SK-N-SH treated with all-trans-retinoic acid at 6 μM for 48 hours (cell line): ENCODE data around the gene SMPDL3A.

ENCODE experiments used
- ATAC-seq: fragments of 200-7000 bp; cut with Tn5 transposase; 3 replicates; pipeline ENCODE4 v1.9.1; 2020; ENCODE audit warnings: mild to moderate bottlenecking, moderate library complexity
- ARNTL ChIP-seq: fragments of 450-650 bp; formaldehyde crosslinking; IDR thresholded peaks from 2 replicates; pipeline ENCODE4 v1.5.0; 2020; ENCODE audit warnings: low read depth, mild to moderate bottlenecking, moderate library complexity, borderline replicate concordance
- BACH2 ChIP-seq: fragments of 250-450 bp; sonication (Bioruptor Pico); IDR thresholded peaks from 2 replicates; pipeline ENCODE4 v1.9.0; 2021; ENCODE audit warnings: mild to moderate bottlenecking, borderline replicate concordance
- CSDC2 ChIP-seq: fragments of 250-450 bp; sonication (Bioruptor Pico); IDR thresholded peaks from 2 replicates; pipeline ENCODE4 v1.5.0; 2020; ENCODE audit warnings: mild to moderate bottlenecking, moderate library complexity
- ESRRG ChIP-seq: fragments of 250-450 bp; sonication (Bioruptor Pico); IDR thresholded peaks from 2 replicates; pipeline ENCODE4 v1.6.1; 2021; ENCODE audit warnings: mild to moderate bottlenecking
- GLIS3 ChIP-seq: fragments of 250-450 bp; sonication (Bioruptor Pico); IDR thresholded peaks from 2 replicates; pipeline ENCODE4 v1.5.0; 2020; ENCODE audit warnings: mild to moderate bottlenecking, moderate library complexity
- OSR1 ChIP-seq: fragments of 250-450 bp; sonication (Bioruptor Pico); IDR thresholded peaks from 2 replicates; pipeline ENCODE4 v1.8.0; 2022; ENCODE audit warnings: moderate library complexity, mild to moderate bottlenecking, inconsistent platforms
- PPARA ChIP-seq: fragments of 250-450 bp; sonication (Bioruptor Pico); IDR thresholded peaks from 2 replicates; pipeline ENCODE4 v1.5.0; 2020; ENCODE audit warnings: mild to moderate bottlenecking, borderline replicate concordance
- RARB ChIP-seq: fragments of 250-450 bp; sonication (Bioruptor Pico); IDR thresholded peaks from 2 replicates; pipeline ENCODE4 v1.8.0; 2021; ENCODE audit warnings: mild to moderate bottlenecking, moderate library complexity
- SNAI2 ChIP-seq: fragments of 250-450 bp; sonication (Bioruptor Pico); IDR thresholded peaks from 2 replicates; pipeline ENCODE4 v1.5.0; 2020; ENCODE audit warnings: mild to moderate bottlenecking, moderate library complexity
- TCF4 ChIP-seq: fragments of 250-450 bp; sonication (Bioruptor Pico); IDR thresholded peaks from 2 replicates; pipeline ENCODE4 v1.8.0; 2021; ENCODE audit warnings: mild to moderate bottlenecking, moderate library complexity, borderline replicate concordance
- ZC3H10 ChIP-seq: fragments of 250-450 bp; sonication (Bioruptor Pico); IDR thresholded peaks from 2 replicates; pipeline ENCODE4 v1.5.1; 2021; ENCODE audit warnings: mild to moderate bottlenecking, moderate library complexity
- ZFP3 ChIP-seq: fragments of 250-450 bp; sonication (Bioruptor Pico); IDR thresholded peaks from 2 replicates; pipeline ENCODE4 v1.5.0; 2020; ENCODE audit warnings: mild to moderate bottlenecking, moderate library complexity
- ZFP30 ChIP-seq: fragments of 450-650 bp; formaldehyde crosslinking; IDR thresholded peaks from 2 replicates; pipeline ENCODE4 v1.5.0; 2022; ENCODE audit warnings: mild to moderate bottlenecking, moderate library complexity
- ZNF565 ChIP-seq: fragments of 450-650 bp; formaldehyde crosslinking; conservative IDR thresholded peaks from 2 replicates; pipeline ENCODE4 v1.5.0; 2020; ENCODE audit warnings: low read depth, mild to moderate bottlenecking, moderate library complexity
- ZNF70 ChIP-seq: fragments of 450-650 bp; formaldehyde crosslinking; IDR thresholded peaks from 2 replicates; pipeline ENCODE4 v1.5.0; 2020; ENCODE audit warnings: mild to moderate bottlenecking, moderate library complexity
- TF ChIP-seq, protein P1 (sequence below): fragments of 250-450 bp; sonication (Bioruptor Pico); IDR thresholded peaks from 2 replicates; pipeline ENCODE4 v1.5.0; 2020; ENCODE audit warnings: mild to moderate bottlenecking, moderate library complexity
- TF ChIP-seq, protein P2 (sequence below): fragments of 250-450 bp; sonication (Bioruptor Pico); IDR thresholded peaks from 2 replicates; pipeline ENCODE4 v1.5.1; 2020; ENCODE audit warnings: low read depth, mild to moderate bottlenecking, moderate library complexity
- TF ChIP-seq, protein P3 (sequence below): fragments of 250-450 bp; sonication (Bioruptor Pico); IDR thresholded peaks from 2 replicates; pipeline ENCODE4 v1.8.0; 2021; ENCODE audit warnings: low read depth, mild to moderate bottlenecking, moderate library complexity, borderline replicate concordance
- TF ChIP-seq, protein P4 (sequence below): fragments of 250-450 bp; sonication (Bioruptor Pico); IDR thresholded peaks from 2 replicates; pipeline ENCODE4 v1.5.1; 2021; ENCODE audit warnings: mild to moderate bottlenecking, moderate library complexity
- TF ChIP-seq, protein P5 (sequence below): fragments of 250-450 bp; sonication (Bioruptor Pico); IDR thresholded peaks from 2 replicates; pipeline ENCODE4 v1.8.0; 2020; ENCODE audit warnings: mild to moderate bottlenecking, moderate library complexity, borderline replicate concordance

SMPDL3A gene

DNA sequence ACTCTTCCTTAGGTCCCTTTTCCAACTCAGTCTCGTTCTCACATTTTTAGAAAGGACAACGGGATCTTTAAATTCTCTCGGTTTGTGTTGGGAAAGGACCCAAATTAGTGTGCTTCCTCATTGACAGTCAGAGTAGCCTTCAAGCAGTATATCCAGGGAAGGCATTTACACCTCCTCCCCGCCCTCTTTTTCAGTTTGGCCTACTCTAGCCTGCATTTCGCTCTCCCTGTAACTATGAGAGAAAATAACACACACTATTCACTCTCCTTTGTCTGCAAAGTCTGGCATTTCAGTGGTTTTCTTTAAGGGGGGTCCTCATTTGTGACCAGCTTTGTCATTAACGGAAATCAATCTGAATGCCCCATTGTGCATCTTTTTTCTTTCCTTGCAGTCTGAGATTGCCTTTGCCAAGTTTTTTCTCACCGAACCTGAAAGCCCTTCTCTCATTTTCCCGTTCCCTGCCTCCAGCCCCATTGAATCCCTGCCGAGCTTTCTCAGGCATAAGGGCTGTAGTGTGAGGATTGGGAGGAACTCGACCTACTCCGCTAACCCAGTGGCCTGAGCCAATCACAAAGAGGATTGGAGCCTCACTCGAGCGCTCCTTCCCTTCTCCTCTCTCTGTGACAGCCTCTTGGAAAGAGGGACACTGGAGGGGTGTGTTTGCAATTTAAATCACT lies 9.9 kb upstream of the SMPDL3A start:
- ATAC-seq, result no peak
- TF ChIP-seq ZFP3 (CRISPR knock-in tag), result no peak
- TF ChIP-seq ZNF70 (CRISPR knock-in tag), result no peak
- TF ChIP-seq ARNTL (CRISPR knock-in tag), result no peak
- TF ChIP-seq PPARA (CRISPR knock-in tag), result no peak
- no peak for TF ChIP-seq TCF4 (CRISPR knock-in tag)
- TF ChIP-seq ESRRG, result no peak
- TF ChIP-seq CSDC2 (CRISPR knock-in tag), result no peak
- TF ChIP-seq, protein P1, sequence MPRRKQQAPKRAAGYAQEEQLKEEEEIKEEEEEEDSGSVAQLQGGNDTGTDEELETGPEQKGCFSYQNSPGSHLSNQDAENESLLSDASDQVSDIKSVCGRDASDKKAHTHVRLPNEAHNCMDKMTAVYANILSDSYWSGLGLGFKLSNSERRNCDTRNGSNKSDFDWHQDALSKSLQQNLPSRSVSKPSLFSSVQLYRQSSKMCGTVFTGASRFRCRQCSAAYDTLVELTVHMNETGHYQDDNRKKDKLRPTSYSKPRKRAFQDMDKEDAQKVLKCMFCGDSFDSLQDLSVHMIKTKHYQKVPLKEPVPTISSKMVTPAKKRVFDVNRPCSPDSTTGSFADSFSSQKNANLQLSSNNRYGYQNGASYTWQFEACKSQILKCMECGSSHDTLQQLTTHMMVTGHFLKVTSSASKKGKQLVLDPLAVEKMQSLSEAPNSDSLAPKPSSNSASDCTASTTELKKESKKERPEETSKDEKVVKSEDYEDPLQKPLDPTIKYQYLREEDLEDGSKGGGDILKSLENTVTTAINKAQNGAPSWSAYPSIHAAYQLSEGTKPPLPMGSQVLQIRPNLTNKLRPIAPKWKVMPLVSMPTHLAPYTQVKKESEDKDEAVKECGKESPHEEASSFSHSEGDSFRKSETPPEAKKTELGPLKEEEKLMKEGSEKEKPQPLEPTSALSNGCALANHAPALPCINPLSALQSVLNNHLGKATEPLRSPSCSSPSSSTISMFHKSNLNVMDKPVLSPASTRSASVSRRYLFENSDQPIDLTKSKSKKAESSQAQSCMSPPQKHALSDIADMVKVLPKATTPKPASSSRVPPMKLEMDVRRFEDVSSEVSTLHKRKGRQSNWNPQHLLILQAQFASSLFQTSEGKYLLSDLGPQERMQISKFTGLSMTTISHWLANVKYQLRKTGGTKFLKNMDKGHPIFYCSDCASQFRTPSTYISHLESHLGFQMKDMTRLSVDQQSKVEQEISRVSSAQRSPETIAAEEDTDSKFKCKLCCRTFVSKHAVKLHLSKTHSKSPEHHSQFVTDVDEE (CRISPR knock-in tag), result no peak
- TF ChIP-seq BACH2 (CRISPR knock-in tag), result no peak
- TF ChIP-seq ZC3H10, result no peak
- TF ChIP-seq, protein P2, sequence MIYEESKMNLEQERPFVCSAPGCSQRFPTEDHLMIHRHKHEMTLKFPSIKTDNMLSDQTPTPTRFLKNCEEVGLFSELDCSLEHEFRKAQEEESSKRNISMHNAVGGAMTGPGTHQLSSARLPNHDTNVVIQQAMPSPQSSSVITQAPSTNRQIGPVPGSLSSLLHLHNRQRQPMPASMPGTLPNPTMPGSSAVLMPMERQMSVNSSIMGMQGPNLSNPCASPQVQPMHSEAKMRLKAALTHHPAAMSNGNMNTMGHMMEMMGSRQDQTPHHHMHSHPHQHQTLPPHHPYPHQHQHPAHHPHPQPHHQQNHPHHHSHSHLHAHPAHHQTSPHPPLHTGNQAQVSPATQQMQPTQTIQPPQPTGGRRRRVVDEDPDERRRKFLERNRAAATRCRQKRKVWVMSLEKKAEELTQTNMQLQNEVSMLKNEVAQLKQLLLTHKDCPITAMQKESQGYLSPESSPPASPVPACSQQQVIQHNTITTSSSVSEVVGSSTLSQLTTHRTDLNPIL (CRISPR knock-in tag), result no peak
- no peak for TF ChIP-seq ZNF565 (CRISPR knock-in tag)
- TF ChIP-seq, protein P3, sequence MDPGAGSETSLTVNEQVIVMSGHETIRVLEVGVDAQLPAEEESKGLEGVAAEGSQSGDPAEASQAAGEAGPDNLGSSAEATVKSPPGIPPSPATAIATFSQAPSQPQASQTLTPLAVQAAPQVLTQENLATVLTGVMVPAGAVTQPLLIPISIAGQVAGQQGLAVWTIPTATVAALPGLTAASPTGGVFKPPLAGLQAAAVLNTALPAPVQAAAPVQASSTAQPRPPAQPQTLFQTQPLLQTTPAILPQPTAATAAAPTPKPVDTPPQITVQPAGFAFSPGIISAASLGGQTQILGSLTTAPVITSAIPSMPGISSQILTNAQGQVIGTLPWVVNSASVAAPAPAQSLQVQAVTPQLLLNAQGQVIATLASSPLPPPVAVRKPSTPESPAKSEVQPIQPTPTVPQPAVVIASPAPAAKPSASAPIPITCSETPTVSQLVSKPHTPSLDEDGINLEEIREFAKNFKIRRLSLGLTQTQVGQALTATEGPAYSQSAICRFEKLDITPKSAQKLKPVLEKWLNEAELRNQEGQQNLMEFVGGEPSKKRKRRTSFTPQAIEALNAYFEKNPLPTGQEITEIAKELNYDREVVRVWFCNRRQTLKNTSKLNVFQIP (CRISPR knock-in tag), result no peak
- TF ChIP-seq OSR1 (CRISPR knock-in tag), result no peak
- TF ChIP-seq ZFP30 (CRISPR knock-in tag), result no peak
- TF ChIP-seq, protein P4, sequence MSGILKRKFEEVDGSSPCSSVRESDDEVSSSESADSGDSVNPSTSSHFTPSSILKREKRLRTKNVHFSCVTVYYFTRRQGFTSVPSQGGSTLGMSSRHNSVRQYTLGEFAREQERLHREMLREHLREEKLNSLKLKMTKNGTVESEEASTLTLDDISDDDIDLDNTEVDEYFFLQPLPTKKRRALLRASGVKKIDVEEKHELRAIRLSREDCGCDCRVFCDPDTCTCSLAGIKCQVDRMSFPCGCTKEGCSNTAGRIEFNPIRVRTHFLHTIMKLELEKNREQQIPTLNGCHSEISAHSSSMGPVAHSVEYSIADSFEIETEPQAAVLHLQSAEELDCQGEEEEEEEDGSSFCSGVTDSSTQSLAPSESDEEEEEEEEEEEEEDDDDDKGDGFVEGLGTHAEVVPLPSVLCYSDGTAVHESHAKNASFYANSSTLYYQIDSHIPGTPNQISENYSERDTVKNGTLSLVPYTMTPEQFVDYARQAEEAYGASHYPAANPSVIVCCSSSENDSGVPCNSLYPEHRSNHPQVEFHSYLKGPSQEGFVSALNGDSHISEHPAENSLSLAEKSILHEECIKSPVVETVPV (CRISPR knock-in tag), result no peak
- TF ChIP-seq RARB (CRISPR knock-in tag), result no peak
- TF ChIP-seq, protein P5, sequence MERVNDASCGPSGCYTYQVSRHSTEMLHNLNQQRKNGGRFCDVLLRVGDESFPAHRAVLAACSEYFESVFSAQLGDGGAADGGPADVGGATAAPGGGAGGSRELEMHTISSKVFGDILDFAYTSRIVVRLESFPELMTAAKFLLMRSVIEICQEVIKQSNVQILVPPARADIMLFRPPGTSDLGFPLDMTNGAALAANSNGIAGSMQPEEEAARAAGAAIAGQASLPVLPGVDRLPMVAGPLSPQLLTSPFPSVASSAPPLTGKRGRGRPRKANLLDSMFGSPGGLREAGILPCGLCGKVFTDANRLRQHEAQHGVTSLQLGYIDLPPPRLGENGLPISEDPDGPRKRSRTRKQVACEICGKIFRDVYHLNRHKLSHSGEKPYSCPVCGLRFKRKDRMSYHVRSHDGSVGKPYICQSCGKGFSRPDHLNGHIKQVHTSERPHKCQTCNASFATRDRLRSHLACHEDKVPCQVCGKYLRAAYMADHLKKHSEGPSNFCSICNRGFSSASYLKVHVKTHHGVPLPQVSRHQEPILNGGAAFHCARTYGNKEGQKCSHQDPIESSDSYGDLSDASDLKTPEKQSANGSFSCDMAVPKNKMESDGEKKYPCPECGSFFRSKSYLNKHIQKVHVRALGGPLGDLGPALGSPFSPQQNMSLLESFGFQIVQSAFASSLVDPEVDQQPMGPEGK (CRISPR knock-in tag), result no peak

DNA sequence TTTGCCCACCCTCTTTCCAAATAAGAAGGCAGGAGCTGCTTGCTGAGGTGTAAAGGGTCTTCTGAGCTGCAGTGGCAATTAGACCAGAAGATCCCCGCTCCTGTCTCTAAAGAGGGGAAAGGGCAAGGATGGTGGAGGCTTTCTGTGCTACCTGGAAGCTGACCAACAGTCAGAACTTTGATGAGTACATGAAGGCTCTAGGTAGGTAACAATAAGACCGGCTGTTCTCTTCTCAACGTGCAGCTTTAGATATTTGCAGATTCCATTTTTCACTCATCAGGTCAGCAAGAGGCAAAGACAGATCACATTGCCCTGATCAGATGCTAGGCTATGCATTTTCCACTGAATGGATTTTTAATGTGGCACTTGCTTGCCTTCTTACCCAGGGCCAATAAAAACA lies 9.4 kb upstream of the SMPDL3A start, which contains the start of gene FABP7:
Gene FABP7, plus strand, starts transcription at position 50 of the 400 bp plus-strand sequence. Its CDS starts 79 bp downstream, at position 129.
- TF ChIP-seq ZFP3 (CRISPR knock-in tag) (no peak), OSR1 (CRISPR knock-in tag) (no peak), SNAI2 (CRISPR knock-in tag) (no peak), GLIS3 (CRISPR knock-in tag) (no peak), PPARA (CRISPR knock-in tag) (no peak)
- TF ChIP-seq, protein P4 (CRISPR knock-in tag), result no peak
- TF ChIP-seq, protein P2 (CRISPR knock-in tag), result no peak
- TF ChIP-seq, all 23 proteins: peak for 0
- no peak for ATAC-seq
